Esophagus muscularis mucosa (tissue), 4 donors: ENCODE data around the gene FAM32A. TPM values are rescaled to one million over a fixed set of nuclear protein-coding genes. Genes with fewer than 3 reads are reported as not detected.

Experiments used
- DNase-seq: peaks from one replicate; pipeline ENCODE4 v3.0.0-alpha.2; 2017; ENCODE audit errors: extremely low spot score
- H3K27ac ChIP-seq, 4 donors: fragments of 200-600 bp; sonication (generic); replicated peaks in 1 of 4; 1 replicate in 3 of 4; 2 replicates in 1 of 4; pipeline ENCODE4 v1.5.1; 2016 to 2019; ENCODE audit warnings: mild to moderate bottlenecking in 1 of 4
- H3K27me3 ChIP-seq, 4 donors: fragments of 200-600 bp; sonication (generic); one replicate each; pipeline versions ENCODE4 v1.5.1 to v1.6.0; 2016 to 2019
- H3K36me3 ChIP-seq, 4 donors: fragments of 200-600 bp; sonication (generic); one replicate each; pipeline ENCODE4 v1.5.1; 2016 to 2019
- H3K4me1 ChIP-seq, 4 donors: fragments of 200-600 bp; sonication (generic); one replicate each; pipeline ENCODE4 v1.5.1; 2016 to 2019
- H3K4me3 ChIP-seq, 4 donors: fragments of 200-600 bp; sonication (generic); 1 replicate in 2 of 4; 2 replicates in 2 of 4; pipeline ENCODE4 v1.5.1; 2016 to 2019; ENCODE audit warnings: mild to moderate bottlenecking in 4 of 4, moderate library complexity in 1 of 4
- H3K9me3 ChIP-seq, 4 donors: fragments of 200-600 bp; sonication (generic); 1 replicate in 3 of 4; 2 replicates in 1 of 4; pipeline ENCODE4 v1.5.1; 2016 to 2019
- EP300 ChIP-seq: sonication (generic); formaldehyde crosslinking; IDR thresholded peaks from one replicate; pipeline ENCODE4 v1.6.1; 2017; ENCODE audit warnings: antibody characterized with exemption
- POLR2A ChIP-seq: fragments of 450-650 bp; IDR thresholded peaks from one replicate; pipeline ENCODE4 v1.6.1; 2017; ENCODE audit warnings: antibody characterized with exemption, moderate library complexity, mild to moderate bottlenecking, low read depth
- POLR2AphosphoS5 ChIP-seq, 2 donors: sonication (generic); formaldehyde crosslinking; IDR thresholded peaks; one replicate each; pipeline ENCODE4 v1.6.1; 2017; ENCODE audit warnings: antibody characterized with exemption in 2 of 2
- WGBS: methylation state at CpG from one replicate; pipeline ENCODE4 v1.1.5; 2018; 5-methylcytosine and 5-hydroxymethylcytosine counted together
- intact Hi-C: fragments of 100-400 bp; cut with DNase I; formaldehyde crosslinking; loops from one replicate; pipeline ENCODE4 v1.15.1; 2023
- total RNA-seq, 4 donors: library from RNA; depleted of rRNA; stranded (reverse); fragments of >200 nt; gene quantifications; one replicate each; pipeline versions ENCODE4 v1.1.0 to v1.2.1, GENCODE V29; 2016
- TF ChIP-seq, protein P1 (sequence below), 3 experiments: fragments of 200-600 bp in 2 of 3; fragments of 450-650 bp in 1 of 3; sonication (generic) in 2 of 3; IDR thresholded peaks; one replicate each; pipeline ENCODE4 v1.5.1; 2017 to 2019; ENCODE audit warnings: antibody characterized with exemption in 3 of 3, mild to moderate bottlenecking in 2 of 3, moderate library complexity in 1 of 3

Gene FAM32A
- total RNA-seq, 4 donors from 2014 or later: 83.5 to 104 (median 103) TPM

DNA sequence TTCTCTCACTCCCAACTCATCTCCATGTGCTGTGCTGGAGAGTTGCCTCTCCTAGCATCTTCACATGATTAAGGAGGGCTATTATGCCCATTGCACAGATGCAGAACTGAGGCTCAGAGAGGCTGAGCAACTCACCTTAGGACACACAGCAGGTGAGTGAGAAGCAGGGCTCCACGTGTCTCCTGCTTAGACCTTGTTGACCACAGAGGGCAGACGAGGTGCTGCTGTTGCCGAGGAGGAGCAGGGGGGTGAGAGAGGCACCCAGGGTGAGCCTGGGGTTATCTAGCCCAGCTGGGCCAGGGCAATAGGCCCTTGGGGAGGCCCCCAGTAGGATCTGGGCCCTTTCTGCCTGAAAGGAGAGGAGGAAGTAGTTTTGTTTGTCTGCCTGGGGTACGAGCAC lies 44.2 kb upstream of the FAM32A start:
- no peak for DNase-seq
- peaks cover 0 to 15% (median 0%) of the 10 kb centered on the region in 4 donors for H3K27me3 ChIP-seq
- intact Hi-C loops: no loop called here
- no peaks in the 10 kb centered on the region for H3K36me3 ChIP-seq
- H3K4me1 ChIP-seq: no peaks in the 10 kb centered on the region
- no peak overlapping the region for H3K4me3 ChIP-seq
- TF ChIP-seq, protein P1, sequence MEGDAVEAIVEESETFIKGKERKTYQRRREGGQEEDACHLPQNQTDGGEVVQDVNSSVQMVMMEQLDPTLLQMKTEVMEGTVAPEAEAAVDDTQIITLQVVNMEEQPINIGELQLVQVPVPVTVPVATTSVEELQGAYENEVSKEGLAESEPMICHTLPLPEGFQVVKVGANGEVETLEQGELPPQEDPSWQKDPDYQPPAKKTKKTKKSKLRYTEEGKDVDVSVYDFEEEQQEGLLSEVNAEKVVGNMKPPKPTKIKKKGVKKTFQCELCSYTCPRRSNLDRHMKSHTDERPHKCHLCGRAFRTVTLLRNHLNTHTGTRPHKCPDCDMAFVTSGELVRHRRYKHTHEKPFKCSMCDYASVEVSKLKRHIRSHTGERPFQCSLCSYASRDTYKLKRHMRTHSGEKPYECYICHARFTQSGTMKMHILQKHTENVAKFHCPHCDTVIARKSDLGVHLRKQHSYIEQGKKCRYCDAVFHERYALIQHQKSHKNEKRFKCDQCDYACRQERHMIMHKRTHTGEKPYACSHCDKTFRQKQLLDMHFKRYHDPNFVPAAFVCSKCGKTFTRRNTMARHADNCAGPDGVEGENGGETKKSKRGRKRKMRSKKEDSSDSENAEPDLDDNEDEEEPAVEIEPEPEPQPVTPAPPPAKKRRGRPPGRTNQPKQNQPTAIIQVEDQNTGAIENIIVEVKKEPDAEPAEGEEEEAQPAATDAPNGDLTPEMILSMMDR (IDR thresholded peaks at IDR 0.05): no peak
- TF ChIP-seq POLR2A: no peak
- 78% methylated on average over 1 of the region's 4 CpGs for WGBS
- H3K9me3 ChIP-seq: no peaks in the 10 kb centered on the region
- no peak overlapping the region for H3K27ac ChIP-seq

DNA sequence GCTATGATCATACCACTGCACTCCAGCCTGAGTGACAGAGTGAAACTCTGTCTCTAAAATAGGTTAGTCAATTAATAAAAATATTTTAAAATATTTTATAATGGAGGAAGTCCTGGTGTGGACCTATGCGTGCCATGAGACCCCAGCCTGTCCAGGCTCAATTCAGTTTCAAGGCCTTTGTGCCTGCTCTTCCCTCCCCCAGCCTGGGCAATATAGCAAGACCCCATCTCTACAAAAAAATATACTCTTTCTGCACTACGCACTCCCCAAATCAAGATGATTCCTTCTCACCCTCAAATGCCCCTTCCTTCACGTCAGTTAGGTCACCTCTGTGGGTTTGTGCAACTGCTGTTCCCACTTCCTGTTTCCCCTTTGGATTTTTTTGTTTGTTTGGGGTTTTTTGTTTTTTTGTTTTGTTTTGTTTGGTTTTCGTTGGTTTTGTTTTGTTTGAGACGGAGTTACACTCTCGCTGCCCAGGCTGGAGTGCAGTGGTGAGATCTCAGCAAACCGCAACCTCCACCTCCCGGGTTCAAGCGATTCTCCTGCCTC lies 43.1 kb upstream of the FAM32A start:
- intact Hi-C loops: no loop called here
- H3K4me1 ChIP-seq: no peaks in the 10 kb centered on the region
- no peak for TF ChIP-seq EP300
- no peak for TF ChIP-seq POLR2A
- TF ChIP-seq, protein P1 (IDR thresholded peaks at IDR 0.05): no peak
- no peak for TF ChIP-seq POLR2AphosphoS5 (IDR thresholded peaks at IDR 0.05)
- no peak overlapping the region for H3K27ac ChIP-seq
- no peaks in the 10 kb centered on the region for H3K36me3 ChIP-seq
- H3K9me3 ChIP-seq: no peaks in the 10 kb centered on the region
- peaks cover 0 to 15% (median 0%) of the 10 kb centered on the region in 4 donors for H3K27me3 ChIP-seq
- 79% methylated on average over 9 of the region's 9 CpGs for WGBS
- no peak overlapping the region for H3K4me3 ChIP-seq
- DNase-seq: no peak

- H3K27me3 ChIP-seq: peaks cover 0 to 15% (median 0%) of the 10 kb centered on the region in 4 donors
- no peaks in the 10 kb centered on the region for H3K4me1 ChIP-seq
- intact Hi-C loops: no loop called here
- no peak for DNase-seq
- H3K36me3 ChIP-seq: no peaks in the 10 kb centered on the region
- no peak within 1 kb of the TSS for H3K27ac ChIP-seq
- H3K4me3 ChIP-seq: peak within 1 kb of the TSS in 1 of 4 donors; percentile 35
- no peaks in the 10 kb centered on the region for H3K9me3 ChIP-seq
- TF ChIP-seq POLR2A (no peak), POLR2AphosphoS5 (IDR thresholded peaks at IDR 0.05) (no peak), EP300 (no peak)
- TF ChIP-seq, protein P1 (IDR thresholded peaks at IDR 0.05): no peak
- WGBS: 46% methylated on average over 9 of the region's 13 CpGs
Observed at GRCh38 chr19:16143399-16144215, 41.6 kb upstream of the FAM32A start, which contains the start of gene HSH2D. Gene HSH2D (plus strand): TSS chr19:16143685. CDS start chr19:16148751, 5,066 bp downstream.

DNA sequence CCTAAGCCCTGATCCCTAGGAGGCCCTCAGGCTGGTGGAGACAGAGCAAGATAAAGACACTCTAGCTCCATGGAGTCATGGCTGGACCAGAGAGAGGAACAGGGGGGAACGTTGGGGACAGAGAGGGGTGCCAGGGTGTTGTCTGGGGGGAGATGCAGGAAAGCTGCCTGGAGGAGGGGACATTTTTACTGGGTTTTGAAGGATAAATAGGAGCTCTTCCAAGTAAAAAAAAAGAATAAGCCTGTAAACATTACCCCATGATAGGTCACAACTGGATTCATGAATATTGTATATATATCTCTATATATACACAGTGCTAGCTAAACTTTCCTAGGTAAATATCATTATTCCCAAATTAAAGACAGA lies 41.0 kb upstream of the FAM32A start:
- Histone ChIP-seq H3K4me1 (no peaks in the 10 kb centered on the region), H3K27ac (no peak overlapping the region), H3K36me3 (no peaks in the 10 kb centered on the region), H3K9me3 (no peaks in the 10 kb centered on the region), H3K4me3 (peak overlapping the region in 1 of 4 donors; percentile 35), H3K27me3 (peaks cover 0 to 15% (median 0%) of the 10 kb centered on the region in 4 donors)
- no peak for DNase-seq
- 59% methylated on average over 1 of the region's 1 CpG for WGBS
- intact Hi-C loops: no loop called here
- TF ChIP-seq POLR2A: no peak
- no peak for TF ChIP-seq EP300
- no peak for TF ChIP-seq POLR2AphosphoS5 (IDR thresholded peaks at IDR 0.05)
- TF ChIP-seq, protein P1 (IDR thresholded peaks at IDR 0.05): no peak
